HG02759 (cell line): ENCODE results near the gene MRPS16.
"Not testable (repeated sequence)": the region's sequence is repeated elsewhere in the genome, so short reads cannot be mapped to it uniquely, and the experiment has no call there.

Source experiments
- ATAC-seq: cut with Tn5 transposase; IDR thresholded peaks from one replicate; pipeline ENCODE4 v1.9.1; 2021; ENCODE audit warnings: mild to moderate bottlenecking, moderate library complexity; ENCODE audit not compliant: unreplicated experiment

Gene MRPS16

DNA sequence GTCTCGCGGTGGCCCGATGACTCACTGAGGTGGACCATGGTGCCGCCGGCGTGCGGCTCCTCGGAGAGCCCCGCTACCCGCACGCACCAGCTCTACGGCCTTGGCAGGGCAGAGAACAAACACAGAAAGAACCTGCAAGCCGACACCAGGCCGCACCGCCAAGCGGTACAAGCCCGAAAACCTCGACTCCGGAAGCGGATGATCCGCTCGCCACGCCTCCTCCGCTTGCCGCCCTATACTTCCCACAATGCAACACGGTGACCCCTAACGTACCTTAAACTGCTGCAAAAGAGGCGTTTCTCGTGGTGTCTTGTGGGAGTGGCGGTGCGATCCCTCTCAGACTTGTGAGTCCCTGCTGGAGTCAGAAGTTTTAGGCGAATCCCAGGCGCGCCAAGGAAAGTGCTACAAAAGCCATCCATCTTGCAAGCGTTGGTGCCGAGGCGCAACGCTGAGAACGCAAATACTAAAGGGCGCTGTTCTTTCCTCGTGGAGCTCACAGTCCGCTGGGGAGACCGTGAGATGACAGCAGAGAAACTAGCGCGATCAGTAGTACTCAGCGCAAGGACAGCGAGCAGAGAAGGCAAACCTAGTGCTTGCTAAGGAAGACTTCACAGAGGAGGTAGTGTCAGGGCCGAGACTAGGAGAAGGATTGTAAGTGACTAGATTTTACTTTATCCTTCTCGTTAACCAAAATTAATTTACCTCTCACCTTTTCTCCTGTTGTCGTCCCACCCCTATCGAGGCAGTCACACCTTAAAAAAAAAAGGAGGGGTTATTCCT lies at the start of gene MRPS16:
Gene MRPS16 (minus strand): TSS at position 200 of the 780 bp plus-strand sequence. CDS start 162 bp downstream, at position 38.
- ATAC-seq = peak; percentile 86

DNA sequence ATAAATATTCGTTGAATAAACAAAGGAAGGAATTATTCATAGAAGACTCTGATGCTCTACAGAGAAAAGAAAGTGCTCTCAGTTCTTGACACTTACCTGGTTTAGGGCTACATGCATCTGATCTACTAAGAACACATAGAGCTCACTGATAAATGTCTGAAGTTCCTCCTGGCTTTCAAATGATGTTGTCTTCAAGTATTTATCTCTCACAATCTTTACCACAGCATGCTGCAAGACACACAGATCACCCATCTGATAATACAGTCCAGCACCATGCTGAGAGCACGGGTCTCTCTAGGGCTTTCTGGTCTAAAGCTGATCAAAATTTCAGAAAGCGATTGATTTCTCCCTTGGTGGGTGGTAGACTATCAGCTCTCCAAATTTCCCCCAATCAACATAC lies 44.5 kb upstream of the MRPS16 start:
- no peak for ATAC-seq

DNA sequence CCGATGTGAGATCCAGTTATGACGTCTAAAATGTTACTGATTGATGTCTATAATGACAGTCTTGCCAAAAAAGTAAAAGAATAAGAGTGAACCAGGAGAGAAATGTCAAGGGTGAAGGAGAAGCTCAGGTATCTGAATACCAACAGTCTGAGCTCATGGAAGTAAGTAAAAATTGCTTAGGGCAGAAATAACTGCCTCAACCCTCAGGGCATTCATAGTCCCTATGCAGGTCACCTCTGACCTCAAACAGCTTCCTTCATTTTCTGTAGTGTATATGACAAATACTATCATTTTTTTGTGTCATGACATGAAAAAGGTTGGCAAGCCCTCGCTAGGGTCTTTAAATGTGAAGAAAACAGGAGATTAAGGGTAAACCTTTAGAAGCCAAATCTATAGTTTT lies 41.0 kb upstream of the MRPS16 start:
- ATAC-seq = no peak

DNA sequence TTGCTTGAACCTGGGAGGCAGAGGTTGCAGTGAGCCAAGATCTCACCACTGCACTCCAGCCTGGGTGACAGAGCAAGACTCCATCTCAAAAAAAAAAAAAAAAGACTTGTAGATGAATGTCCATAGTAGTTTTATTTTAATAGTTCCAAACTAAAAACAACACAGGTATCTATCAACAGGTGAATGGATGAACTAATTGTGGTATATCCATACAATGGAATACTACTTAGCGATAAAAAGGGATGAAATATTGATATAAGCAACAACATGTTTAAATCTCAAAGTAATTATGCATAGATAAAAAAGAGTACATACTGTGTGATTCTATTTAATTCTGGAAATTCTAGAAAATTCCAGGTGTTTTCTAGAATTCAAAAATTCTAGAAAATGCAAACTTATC lies 37.5 kb upstream of the MRPS16 start:
- ATAC-seq = no peak

DNA sequence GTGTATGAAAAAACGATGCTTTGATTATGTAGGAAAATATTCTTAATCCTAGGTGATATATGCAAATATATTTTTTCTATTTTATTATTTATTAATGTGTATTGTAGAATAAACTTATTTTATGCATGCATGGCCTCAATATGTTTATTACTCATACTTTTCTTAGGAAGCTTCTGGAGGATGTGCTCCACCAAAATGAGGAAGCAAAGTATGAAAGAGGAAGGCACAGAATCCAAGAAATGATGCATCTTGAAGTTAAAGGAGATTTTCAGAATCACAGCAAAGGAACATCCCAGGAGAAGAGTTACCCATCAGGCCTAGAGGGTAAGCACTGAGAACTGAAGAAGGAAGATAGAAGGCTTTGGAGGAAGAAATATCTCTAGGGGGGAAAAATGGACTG lies 35.0 kb upstream of the MRPS16 start:
- no peak for ATAC-seq

DNA sequence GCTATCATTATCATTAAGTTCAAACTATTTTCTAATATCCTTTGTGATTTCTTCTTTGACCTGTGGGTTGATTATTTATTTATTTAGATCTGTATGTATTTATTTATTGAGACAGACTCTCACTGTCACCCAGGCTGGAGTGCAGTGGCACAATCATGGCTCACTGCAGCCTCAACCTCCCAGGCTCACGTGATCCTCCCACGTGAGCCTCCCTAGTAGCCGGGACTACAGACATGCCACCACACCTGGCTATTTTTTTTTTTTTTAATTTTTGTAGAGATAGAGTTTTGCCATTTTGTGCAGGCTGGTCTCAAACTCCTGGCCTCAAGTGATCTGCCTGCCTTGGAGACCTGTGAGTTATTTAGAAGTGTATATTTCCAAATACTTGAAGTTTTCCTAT lies 28.7 kb upstream of the MRPS16 start:
- ATAC-seq = no peak

DNA sequence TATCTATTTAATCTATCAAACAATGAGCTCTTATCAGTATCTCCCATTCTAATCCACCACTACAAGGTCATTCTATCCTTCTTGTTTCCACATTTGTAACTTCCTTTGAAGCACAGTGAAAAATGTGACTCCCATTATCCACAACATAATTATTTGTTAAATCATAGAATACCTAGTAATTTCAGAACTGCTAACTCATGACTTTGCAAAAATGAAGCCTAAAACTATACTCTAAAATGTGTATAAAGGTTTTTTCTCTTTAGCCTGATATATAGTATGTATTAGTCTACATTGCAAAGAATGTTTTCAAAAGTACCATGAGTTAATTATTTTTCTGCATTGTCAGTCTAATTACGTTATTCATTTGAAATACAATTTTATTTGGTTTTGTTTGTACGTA lies 12.0 kb upstream of the MRPS16 start:
- ATAC-seq = no peak

DNA sequence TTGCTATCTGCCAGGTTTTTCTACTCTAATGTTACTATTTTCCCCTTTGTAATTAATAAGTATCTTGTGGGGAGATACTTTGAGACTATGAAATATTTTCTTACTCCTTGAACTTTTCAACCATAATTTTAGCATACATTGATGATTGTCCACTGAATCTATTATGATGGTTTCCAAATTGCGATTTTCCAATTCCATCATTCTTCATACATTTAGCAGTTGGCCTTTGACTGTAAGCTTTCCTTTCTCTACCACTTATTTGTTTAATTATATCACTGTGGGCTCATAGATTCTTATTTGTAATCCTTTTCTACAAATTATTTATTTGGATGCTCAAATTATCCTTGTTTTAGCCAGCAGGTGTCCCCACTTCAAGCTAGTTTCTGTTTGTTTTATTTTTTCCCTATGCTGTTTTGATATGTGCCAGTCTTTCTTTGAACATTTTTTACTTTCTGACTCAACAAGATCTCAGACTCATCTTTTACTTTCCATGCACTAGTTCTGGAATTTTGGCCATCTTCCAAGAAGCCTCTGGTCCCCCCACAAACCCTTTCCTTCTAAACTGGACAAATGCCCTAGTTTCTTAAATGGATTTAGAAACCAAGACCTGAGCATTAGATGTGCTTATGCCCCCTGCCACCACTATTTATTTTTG lies 11.4 kb upstream of the MRPS16 start:
- no peak for ATAC-seq

DNA sequence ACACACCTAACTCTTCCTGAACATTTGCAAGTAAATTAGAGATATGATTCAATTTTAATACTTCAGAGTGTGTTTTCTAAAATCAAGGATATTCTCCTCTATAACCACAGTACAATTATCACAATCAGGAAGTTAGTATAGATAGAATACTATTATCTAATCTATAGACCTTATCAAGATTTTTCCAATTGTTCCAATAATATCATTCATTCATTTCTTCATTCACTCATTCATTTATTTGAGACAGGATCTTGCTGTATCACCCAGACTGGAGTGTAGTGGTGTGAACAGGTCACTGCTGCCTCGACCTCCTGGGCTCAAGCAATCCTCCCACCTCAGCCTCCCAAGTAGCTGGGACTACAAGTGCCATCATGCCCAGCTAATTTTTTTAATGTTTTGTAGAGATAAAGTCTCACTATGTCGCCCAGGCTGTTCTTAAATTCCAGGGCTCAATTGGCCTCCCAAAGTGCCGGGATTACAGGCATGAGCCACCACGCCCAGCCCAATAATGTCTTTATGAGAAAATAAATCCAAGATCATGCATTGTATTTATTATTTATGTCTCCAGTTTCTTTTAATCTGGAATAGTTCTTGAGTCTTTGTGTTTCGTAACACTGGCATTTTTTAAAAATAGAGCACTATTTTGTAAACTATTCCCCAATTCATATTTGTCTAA lies 10.6 kb upstream of the MRPS16 start:
- no peak for ATAC-seq

DNA sequence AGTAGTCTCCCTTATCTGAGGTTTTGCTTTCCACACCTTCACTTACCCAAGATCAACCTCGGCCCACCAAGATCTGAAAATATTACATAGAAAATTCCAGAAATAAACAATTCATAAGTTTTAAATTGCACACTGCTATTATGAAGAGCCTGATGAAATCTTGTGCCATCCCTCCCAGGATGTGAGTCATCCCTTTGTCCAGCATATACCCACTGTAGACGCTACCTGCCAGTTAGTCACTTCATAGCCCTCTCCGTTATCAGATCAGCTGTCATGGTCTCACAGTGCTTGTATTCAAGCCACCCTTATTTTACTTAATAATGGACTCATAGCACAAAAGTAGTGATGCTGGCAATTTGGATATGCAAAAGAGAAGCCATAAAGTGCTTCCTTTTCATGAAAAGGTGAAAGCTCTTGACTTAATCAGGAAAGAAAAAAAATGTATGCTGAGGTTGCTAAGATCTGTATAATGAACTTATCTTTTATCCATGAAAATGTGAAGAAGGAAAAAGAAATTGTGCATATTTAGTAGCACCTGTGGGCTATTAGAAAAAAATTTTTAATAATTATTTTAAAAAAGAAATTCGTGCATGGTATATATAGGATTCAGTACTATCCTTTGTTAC lies 9.8 kb upstream of the MRPS16 start:
- ATAC-seq = no peak

DNA sequence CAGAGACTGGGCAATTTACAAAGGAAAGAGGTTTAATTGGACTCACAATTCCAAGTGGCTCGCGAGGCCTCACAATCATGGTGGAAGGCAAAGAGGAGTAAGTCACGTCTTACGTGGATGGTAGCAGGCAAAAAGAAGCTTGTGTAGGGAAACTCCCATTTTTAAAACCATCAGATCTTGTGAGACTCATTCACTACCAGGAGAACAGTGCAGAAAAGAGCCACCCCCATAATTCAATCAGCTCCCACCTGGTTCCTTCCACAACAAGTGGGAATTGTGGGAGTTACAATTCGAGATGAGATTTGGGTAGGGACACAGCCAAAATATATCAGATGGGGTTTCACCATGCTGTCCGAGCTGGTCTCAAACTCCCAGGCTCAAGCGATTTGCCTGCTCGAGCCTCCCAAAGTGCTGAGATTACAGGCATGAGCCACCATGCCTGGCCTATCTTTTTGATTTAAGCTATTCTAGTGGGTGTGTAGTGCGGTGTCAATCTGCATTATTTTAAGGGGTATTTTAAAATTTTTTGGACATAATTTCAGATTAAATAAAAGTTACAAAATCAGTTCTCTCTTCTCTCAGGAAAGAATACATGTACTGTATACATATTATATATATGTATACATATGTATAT lies 9.0 kb upstream of the MRPS16 start:
- no peak for ATAC-seq

DNA sequence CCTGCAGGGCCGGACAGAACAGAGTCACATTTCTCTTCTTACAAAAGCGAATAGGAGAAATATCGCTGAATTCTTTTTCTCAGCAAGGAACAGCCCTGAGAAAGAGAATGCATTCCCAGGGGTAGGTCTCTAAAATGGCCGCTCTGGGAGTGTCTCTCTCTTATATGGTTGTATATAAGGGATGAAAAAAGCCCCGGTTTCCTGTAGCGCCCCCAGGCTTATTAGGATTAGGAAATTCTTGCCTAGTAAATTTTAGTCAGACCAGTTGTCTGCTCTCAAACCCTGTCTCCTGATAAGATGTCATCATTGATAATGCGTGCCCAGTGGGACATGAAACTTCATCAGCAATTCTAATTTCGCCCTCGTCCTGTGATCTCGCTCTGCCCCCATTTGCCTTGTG lies 6.2 kb upstream of the MRPS16 start:
- ATAC-seq = not testable (repeated sequence)

DNA sequence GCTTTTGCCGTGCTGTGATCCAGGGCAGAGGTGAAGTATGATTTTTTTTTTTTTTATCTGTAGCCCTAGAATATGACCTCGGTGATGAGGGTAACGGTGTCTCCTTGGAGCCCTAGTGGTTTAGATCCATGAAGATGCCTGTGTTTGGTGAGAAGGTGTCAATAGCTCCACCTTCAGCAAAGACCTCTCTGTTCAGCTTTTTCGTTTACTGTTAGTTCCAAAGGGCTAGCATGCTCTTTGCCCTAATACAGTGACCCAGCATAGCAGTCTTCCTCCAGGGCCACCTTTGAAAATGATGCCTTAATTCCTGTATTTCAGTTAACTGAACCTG lies 746 bp upstream of the MRPS16 start:
- ATAC-seq = no peak

DNA sequence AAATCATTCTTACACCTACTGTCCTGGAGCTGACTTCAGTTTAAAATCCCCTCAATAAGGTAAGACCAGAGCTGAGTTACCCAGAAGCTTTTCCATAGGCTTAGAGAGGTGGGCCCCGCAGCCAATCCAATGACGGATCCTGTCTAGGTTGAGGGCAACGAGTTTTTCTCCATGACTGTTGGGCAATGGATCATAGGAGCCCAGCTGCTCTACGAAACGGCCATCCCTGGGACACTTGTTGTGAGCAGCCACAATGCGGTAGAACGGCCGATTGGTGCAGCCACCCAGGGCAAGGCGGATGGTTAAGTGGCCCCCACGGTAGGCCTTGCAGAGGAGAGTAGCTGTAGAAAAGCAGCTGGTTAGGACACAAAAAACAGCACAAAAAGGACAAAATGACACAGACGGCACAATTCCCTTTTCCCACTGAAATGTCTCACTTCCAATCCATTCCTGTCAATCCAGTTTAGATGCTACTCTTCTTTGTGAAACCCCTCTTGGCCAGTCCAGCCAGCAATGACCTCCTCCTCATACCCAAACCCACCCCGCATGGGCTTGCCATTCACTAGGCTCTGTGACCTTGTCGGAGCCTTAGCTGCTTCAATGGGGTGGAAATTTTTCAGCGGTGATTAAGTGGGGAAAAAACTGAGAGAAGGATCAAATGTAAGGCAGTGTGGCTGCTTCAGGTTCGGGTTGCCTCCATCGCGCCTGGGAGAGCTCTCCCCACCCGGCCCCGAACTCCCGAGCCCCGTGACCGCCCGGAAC lies 580 bp downstream of the MRPS16 start:
- no peak for ATAC-seq

DNA sequence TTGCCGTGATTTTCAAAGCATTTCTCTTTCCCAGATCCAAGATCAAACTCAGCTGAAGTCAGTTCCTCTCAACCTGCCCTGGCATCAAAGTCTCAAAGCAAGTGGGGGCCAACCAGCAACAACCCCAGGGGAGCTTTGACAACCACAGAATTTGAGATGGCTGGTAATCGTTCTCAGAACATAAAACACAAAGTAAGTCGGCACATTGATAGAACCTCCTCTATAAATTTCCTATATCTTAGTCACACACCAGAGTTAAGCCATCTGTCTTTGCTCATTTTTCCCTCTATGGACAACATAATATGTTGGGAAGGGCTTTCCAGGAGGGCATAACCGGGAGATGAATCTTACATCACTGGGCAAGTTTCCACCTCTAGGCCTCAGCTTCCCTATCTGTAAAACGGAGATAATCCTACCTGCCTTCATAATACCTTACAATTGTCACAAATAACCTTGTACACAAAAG lies 4.2 kb downstream of the MRPS16 start:
- no peak for ATAC-seq

DNA sequence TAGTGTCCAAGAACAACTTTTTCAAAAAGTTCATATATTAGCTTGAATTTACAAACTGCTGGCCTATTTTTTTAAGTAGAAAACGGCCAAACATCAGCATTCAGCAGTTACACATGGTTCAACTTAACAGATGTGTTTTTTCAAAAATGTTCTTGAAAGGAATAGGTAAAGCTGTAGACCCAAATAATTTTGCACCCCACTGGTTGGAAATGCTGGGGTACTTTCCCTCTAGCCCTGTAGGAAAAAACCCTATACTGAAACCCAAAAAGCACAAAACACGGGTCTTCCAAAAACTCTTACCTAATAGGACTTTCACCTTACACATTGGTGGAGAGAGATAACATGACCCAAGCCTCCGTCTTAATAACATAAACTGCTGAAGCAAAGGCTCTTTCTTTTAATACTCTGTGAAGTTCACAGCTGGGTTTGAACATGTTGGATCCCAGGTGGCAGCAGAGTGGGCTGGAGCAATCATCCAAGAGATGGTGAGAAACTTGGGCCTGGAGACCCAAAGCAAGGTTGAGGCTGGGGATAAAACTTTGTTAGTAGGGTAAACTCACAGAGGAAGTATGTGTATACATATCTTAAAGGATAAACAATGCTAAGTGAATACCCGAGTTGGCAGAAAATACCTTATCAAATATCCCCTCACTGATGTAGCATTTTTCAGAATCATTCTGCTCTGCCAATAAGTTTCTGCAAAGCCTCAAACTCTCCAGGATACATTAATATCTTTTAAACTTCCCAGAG lies 4.8 kb downstream of the MRPS16 start:
- ATAC-seq = no peak

DNA sequence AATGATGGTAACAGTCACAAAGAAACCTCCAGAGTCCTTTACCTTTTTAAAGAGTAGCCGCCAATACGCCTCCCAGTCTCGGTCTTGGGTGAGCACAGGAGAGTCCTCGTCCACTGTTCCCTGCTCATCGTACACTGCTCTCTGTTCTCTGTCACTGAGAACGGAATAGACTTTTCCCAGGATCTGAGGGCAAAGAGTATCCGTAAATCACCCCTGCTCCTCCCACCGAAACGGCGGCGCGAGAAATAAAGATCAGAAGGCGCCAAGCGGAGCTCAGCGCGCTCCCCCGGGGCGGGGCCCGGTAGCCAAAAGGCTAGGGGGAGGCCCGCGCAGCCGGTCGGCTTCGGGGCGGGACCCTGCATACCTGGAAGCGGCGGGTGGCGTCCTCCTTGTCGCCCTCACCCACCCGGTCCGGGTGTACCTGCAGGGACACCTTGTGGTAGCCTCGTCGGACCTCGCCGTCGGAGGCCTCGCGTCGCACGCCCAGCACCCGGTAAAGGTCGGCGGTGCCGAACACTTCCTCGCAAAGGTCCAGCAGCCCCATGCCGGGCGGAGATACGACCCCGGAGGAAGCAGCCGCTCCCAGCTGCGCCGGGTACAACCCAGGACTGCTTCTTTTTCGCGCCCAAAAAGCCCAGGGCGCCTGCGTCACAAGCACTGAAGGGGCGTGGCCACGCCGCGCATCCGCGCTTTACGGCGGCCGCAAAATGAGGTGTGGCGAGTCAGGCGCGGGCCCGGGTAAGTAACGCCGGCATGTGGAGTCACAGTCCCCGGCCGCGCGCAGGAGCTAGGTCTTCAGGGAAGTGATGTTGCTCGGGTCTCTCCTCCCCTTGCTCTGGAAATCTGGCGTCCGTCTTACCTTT lies 5.6 kb downstream of the MRPS16 start, which contains the start of gene DNAJC9:
Gene DNAJC9 (minus strand): TSS at position 610 of the 863 bp plus-strand sequence. CDS start 66 bp downstream, at position 544.
- ATAC-seq = peak; percentile 87

DNA sequence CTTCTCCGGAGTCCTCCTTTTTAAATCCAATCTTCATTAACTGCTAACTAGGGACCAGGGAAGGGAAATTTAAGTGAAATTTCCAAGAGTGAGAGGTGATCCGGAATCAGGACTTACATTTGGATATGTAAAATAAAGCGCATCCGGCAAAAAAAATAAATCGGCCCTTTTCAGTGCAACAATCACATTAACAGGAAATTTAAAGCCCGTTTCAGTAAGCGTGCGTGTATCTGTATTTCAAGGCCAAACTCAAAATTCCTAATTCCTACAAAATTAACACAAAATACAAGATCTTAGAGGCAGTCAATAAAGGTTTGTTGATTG lies 6.2 kb downstream of the MRPS16 start:
- no peak for ATAC-seq
